Kidney epithelial cell (primary cell): ENCODE data around the gene CAMK2G. TPM values are rescaled to one million over a fixed set of nuclear protein-coding genes. Genes with fewer than 3 reads are reported as not detected.

Experiments
- DNase-seq: peaks from one replicate; pipeline ENCODE4 v3.0.0-alpha.2; 2010; ENCODE audit warnings: low read depth
- H3K27me3 ChIP-seq: 2 replicates; pipeline ENCODE4 v1.6.0; 2011; ENCODE audit warnings: low read length; ENCODE audit not compliant: control insufficient read depth, insufficient read depth
- H3K36me3 ChIP-seq: 2 replicates; pipeline ENCODE4 v1.5.1; 2011; ENCODE audit warnings: low read length; ENCODE audit not compliant: control insufficient read depth, insufficient read depth
- H3K4me3 ChIP-seq: 2 replicates; pipeline ENCODE4 v1.5.1; 2011; ENCODE audit warnings: low read depth, mild to moderate bottlenecking, control low read depth, low read length
- total RNA-seq: library from RNA; depleted of rRNA; stranded (reverse); fragments of >200 nt; gene quantifications from 2 replicates; pipeline ENCODE4 v1.2.3, GENCODE V29; 2015
- TF ChIP-seq, protein P1 (sequence below): IDR thresholded peaks from 2 replicates; pipeline ENCODE4 v1.5.1; 2011; ENCODE audit warnings: mild to moderate bottlenecking, moderate library complexity, low read length, control low read depth, inconsistent platforms; ENCODE audit not compliant: insufficient read depth, poor library complexity, severe bottlenecking

CAMK2G gene
- total RNA-seq, 1 donor from 2014 or later = 12.7 TPM

DNA sequence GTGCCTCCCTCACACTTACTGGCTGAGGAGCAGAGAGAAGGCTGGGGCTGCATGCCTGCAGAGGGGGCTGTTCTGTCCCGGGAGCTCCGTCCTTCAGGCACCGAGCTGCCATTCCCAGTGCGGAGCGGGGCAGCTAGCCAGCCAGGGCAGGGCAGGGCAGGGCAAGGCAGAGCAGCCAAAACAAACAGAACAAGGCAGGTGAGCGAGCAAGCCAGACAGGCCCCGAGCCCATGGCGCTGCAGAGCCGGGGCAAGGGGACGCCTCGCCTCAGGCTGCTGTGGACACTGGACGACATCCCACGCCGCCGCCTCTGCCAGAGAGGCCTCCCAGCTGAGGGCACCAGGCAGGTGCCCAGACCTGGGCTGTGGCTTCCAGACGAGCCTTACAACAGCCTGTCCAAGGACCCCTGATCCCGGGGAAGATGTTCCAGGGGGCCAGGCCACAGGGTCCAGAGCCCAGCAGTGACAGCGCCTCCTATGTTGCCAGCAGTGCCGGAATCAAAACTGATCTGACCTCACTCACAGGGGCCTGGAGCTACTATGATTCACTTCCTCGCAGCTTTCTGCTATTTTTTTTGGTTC, 54.8 kb downstream of the CAMK2G start:
- TF ChIP-seq, protein P1, sequence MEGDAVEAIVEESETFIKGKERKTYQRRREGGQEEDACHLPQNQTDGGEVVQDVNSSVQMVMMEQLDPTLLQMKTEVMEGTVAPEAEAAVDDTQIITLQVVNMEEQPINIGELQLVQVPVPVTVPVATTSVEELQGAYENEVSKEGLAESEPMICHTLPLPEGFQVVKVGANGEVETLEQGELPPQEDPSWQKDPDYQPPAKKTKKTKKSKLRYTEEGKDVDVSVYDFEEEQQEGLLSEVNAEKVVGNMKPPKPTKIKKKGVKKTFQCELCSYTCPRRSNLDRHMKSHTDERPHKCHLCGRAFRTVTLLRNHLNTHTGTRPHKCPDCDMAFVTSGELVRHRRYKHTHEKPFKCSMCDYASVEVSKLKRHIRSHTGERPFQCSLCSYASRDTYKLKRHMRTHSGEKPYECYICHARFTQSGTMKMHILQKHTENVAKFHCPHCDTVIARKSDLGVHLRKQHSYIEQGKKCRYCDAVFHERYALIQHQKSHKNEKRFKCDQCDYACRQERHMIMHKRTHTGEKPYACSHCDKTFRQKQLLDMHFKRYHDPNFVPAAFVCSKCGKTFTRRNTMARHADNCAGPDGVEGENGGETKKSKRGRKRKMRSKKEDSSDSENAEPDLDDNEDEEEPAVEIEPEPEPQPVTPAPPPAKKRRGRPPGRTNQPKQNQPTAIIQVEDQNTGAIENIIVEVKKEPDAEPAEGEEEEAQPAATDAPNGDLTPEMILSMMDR = peak; percentile 9
- H3K4me3 ChIP-seq = no peak overlapping the region
- no peak for DNase-seq
- no peaks in the 10 kb centered on the region for H3K27me3 ChIP-seq
- peaks cover 1% of the 10 kb centered on the region for H3K36me3 ChIP-seq

DNA sequence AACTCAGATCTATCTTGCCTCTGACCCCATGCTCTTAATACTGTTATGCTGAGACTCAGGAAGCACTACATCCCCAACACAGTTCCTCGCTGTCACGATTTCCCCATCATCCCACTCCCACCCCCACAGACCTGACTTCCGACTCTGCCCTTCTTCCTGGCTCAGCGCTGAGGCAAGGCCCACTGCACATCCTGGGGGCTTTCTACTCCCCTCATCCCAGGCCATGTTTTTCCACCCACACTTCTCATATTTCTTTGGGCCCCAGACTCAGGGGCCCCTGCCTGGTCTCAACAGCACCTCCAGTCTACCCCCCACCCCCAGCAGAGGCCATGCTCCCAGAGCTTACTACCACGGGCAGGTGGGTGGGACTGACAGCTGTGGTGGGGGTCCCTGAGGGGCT, 55.3 kb downstream of the CAMK2G start:
- peaks cover 1% of the 10 kb centered on the region for H3K36me3 ChIP-seq
- H3K27me3 ChIP-seq = no peaks in the 10 kb centered on the region
- H3K4me3 ChIP-seq = no peak overlapping the region
- DNase-seq = no peak
- TF ChIP-seq, protein P1 = no peak

DNA sequence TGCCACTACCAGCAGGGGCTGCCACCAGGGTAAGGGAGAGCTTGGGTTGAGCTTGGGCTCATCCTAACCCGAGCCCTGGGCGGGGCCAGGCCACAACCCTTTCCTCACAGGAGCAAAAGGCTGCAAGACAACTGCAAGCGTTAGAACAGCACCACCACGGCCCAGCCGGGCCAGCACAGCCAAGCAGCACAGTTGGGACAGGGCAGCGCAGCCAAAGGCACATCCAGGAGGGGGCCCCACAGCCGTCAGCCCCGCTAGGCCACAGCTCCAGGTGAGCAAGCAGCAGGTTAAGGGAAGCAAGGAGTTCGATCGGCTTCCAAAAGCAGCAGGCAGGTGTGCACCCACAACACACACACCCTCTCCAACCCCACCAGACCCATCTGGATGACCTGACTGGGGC, 56.0 kb downstream of the CAMK2G start:
- Histone ChIP-seq H3K27me3 (no peaks in the 10 kb centered on the region), H3K36me3 (peaks cover 1% of the 10 kb centered on the region), H3K4me3 (no peak overlapping the region)
- DNase-seq = no peak
- TF ChIP-seq, protein P1 = no peak

DNA sequence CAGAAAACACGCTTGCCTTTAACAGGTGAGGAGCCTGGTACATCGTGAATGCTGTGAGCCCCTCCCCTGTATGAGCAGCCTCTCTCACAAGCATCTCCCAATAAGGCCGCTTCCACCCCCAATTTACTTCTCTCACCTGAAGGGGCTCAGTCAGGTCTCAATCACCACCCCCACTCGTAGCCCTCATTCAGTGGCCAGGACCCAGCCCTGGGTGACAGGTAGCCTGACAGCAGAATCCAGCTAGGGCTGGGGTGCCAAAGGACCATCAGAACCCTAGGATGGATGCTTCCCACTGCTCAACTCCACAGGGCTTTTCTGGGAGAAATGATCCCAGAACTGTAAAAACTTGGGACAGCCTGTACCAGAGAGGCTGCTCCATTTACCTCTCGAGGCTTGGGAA, 56.5 kb downstream of the CAMK2G start:
- no peak for DNase-seq
- Histone ChIP-seq H3K27me3 (no peaks in the 10 kb centered on the region), H3K4me3 (no peak overlapping the region), H3K36me3 (peaks cover 1% of the 10 kb centered on the region)
- TF ChIP-seq, protein P1 = no peak

DNA sequence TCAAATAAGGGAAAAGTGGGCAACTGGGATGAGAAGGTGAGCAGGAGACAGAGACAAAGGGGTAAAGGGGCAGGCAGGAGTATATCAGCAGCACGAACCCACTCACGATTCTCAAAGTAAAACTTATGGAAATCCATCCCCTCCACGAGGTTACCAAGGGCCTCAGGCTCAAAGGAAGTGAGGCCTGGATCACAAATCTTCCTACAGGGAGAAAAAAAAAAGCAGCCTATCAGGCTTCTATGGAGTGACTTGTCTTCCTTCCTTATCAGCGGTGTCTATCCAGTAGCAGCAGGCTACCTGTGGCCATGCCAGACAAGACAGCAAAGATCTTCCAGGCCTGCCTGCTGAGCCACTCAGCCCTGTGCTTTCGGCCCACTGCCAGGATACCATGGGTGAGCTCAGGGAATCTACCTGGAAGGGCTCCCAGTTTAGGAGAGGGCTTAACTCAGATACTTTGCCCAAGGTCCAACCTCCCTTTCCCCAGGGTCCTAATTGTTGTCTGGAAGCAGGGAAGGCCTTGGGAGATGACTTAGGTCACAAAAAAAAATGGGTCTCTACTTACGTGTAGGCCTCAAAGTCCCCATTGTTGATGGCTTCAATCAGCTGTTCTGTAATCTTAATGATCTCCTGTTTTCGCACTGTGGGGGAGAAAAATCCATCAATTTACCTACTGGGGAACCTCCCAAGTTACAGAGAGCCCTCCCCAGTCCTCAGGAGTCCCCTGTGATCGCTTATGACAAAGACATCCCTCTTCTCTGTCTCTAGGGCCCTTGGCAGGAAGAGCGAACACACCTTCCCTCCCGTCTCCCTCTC, 57.2 kb downstream of the CAMK2G start:
- TF ChIP-seq, protein P1 = no peak
- Histone ChIP-seq H3K27me3 (no peaks in the 10 kb centered on the region), H3K36me3 (no peaks in the 10 kb centered on the region), H3K4me3 (no peak overlapping the region)
- DNase-seq = no peak
